Activated CD4-positive, alpha-beta T cell treated with anti-CD3 and anti-CD28 coated beads for 4 hours (primary cell): ENCODE data around the gene DGKZ.
"Not testable (repeated sequence)": the region's sequence is repeated elsewhere in the genome, so short reads cannot be mapped to it uniquely, and the experiment has no call there.

Experiments used
- DNase-seq, 2 donors: peaks; one replicate each; pipeline ENCODE4 v3.0.0-alpha.2; 2020

Gene DGKZ

DNA sequence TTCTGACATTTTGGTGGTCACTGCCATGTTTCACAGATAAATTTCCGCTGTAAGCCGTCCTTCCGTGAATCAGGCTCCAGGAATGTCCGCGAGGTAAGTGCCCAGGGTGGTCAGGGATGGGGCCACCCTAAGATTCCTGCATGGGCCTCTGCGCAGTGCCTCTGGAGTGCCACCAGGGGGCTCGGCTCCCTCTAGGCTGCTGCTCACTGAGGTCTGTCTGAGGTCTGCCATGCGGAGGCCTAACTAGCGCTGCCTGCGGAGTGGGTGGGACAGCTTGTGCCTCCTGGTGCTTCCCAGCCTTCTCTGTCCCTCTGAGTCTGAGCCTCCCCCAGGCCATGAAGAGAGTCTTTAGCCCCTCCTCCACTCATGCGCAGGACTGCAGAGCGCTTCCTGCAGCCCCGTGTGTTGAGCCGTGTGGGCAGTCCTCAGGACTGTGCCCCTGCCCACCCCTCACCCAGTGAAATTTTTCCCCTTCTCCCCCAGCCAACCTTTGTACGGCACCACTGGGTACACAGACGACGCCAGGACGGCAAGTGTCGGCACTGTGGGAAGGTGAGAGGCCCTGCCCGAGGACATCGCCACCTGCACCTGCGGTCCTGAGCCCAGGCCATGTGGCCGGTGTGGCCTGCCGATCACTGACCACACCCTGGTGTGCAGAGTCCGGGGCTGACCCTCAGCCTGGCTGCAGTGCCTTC is 22.3 kb downstream of the DGKZ start:
- DNase-seq: peak; percentile 54 to 56

DNA sequence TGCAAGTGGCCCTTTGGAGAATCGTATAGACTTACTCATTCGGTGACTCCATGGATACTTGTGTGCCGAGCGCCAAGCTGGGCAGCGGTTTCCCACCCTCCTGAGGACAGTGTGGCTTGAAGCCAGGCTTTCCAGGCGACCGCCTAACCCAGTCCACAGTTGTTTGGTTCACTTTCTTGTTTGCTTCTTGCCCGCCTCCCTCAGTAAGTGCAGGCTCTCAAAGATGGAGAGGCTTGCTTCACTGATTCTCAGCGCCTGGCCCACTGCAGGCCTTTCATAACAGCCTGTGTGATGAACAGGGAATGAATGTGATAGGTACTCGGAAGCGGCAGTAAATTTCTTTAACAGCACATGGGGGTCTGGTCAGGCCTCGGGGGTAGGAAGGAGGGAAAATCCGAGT is 23.0 kb downstream of the DGKZ start:
- DNase-seq: no peak

DNA sequence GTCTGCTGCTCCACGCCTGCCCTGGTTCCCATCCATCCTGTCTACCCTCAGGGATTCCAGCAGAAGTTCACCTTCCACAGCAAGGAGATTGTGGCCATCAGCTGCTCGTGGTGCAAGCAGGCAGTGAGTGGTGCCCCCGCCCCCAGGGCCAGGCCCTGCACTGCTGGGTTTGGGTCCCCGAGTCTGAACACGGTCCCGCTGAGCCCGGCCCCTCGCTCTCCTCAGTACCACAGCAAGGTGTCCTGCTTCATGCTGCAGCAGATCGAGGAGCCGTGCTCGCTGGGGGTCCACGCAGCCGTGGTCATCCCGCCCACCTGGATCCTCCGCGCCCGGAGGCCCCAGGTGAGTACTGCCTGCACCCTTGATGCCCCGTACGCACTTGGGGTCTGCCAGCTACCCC is 24.0 kb downstream of the DGKZ start:
- DNase-seq: not testable (repeated sequence)

DNA sequence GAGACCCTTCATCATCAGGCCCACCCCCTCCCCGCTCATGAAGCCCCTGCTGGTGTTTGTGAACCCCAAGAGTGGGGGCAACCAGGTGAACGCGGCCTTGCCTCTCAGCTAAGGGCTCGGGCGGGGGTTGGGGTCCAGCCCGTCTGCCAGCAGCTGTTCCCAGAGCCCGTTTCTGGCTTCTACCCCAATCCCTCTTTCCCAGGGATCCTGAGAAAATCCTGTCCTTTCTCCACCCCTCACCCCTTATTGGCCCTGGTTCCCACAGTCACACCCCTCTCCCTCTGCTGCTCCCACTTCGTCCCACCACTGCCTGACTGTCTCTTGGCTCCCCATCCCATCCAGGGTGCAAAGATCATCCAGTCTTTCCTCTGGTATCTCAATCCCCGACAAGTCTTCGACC is 24.8 kb downstream of the DGKZ start:
- no peak for DNase-seq

DNA sequence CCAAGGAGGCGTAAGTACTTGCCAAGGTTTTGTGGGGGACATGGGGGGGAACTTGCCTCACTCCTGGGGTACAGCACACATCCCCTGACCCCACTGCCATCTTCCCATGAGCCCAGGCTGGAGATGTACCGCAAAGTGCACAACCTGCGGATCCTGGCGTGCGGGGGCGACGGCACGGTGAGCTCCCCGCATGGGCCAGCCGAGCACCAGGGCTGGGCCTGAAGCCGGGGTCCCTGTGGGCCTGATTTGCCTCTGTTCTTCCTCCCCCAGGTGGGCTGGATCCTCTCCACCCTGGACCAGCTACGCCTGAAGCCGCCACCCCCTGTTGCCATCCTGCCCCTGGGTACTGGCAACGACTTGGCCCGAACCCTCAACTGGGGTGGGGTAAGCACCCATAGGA is 25.2 kb downstream of the DGKZ start:
- not testable (repeated sequence) for DNase-seq

DNA sequence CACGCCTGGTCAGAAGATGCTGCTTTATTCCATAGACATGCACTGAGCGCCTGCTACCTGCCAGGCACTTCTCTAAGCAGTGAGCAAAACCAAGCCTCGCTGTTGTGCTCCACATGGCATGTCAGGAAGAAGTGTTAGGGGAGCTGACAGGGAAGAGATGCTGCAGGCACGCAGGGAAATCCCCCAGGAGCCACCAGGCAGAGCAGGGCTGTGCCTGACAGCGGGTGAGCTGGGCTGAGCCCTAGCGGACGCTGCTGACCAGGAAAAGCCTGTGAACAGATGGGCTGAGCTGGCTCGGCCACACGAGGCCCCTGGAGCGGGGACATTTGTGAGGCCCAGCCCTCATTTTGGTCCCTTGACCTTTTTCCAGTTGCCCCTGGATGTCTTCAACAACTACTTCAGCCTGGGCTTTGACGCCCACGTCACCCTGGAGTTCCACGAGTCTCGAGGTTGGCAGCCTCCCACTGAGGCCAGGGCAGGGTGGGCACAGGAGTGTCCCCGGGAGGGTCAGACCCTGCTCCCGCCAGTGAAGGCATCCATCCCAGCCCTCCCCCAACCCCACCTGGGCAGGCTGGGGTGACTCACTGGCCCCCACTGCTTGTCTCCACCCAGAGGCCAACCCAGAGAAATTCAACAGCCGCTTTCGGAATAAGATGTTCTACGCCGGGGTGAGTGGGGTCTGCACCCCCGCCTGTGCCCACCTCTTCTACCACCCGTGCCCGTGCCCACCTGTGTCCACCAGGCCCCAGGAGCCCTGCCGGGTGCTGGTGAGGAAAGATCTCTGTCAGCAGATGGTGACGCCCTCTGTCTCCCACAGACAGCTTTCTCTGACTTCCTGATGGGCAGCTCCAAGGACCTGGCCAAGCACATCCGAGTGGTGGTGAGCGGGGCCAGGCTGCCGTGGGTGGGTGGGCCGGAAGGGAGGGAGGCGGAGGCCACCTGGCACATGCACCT is 26.8 kb downstream of the DGKZ start:
- DNase-seq: no peak

DNA sequence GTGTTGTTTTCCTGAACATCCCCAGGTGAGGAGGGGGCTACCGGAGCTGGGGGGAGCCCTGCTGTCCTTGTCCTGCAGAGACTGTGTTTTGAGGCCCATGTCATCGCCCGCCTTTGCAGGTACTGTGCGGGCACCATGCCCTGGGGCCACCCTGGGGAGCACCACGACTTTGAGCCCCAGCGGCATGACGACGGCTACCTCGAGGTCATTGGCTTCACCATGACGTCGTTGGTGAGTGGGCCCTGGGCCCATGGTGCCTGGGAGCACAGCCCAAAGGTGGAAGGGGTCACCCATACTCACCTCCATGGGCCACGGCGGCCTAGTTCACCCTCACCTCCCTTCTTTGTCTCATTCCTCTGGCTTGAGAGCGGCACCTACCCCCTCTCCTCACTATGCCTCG is 27.6 kb downstream of the DGKZ start:
- DNase-seq: no peak

DNA sequence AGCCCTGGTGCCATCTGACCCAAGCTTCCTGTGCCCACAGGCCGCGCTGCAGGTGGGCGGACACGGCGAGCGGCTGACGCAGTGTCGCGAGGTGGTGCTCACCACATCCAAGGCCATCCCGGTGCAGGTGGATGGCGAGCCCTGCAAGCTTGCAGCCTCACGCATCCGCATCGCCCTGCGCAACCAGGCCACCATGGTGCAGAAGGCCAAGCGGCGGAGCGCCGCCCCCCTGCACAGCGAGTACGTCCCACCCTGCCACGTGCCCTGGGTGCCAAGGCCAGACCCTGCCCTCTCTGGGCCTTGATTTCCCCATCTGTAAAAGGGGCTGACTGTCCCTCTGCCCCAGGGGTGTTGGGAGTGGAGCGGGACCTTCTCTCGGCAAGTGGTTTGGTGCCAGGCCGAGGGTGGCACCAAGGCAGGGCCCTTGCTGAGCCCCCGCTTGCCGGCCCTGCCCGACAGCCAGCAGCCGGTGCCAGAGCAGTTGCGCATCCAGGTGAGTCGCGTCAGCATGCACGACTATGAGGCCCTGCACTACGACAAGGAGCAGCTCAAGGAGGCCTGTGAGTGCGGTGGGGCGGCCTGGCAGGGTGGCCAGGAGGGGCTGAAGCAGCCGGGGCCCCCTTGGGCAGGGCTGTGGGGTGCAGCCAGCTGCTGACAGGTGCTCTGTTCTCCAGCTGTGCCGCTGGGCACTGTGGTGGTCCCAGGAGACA is 28.3 kb downstream of the DGKZ start:
- DNase-seq: no peak

DNA sequence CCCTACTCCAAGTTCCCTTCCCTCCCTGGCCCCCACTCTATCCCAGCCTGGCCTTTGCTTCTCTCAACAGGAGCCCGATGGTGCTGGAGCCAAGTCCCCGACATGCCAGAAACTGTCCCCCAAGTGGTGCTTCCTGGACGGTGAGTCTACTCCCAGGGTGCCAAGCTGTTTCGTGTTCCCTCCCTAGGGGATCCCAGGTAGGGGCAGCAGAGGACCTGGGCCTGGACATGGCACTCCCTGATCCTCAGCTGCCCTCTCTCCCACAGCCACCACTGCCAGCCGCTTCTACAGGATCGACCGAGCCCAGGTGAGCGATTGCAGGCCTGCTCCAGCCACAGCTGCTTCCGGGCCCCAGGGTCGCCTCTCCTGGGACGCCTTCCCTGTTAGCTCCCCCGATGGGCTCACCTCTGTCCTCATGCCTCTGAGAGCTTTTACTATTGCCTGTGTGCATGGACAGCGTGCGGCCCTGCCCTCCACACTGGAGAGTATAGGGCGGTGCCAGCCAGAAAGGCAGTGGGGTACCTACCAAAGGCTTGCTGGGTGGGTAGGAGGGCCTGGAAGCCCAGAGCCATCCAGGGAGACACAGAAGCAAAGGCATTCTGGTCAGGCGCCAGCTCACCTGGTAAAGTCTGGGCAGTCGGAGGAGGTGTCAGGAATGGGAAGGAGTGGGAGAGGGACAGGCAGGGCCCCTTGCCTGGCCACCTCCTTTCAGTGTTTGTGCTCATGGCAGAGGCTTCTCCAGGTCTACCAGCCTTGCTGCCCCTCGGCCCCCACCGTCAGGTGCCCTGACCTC is 29.2 kb downstream of the DGKZ start:
- no peak for DNase-seq

DNA sequence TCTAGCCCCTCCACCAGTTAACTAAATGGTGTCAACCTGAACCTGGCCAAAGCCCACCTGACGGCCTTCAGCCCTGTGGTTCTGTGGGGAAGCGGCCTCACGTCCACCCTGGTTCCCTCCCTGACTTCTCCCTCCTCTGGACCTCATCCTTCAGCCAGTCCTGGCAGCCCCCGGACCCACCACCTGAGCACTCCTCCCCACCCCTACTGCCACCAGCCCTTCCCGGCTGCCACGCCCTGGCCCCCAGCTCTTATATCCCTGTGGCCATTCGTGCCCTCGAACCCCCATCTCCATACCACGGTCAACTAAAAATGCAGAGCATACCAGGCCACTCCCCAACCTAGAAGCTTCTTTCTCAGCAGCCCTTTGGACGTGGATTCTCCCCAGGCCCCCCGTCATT is 30.0 kb downstream of the DGKZ start:
- DNase-seq: no peak

DNA sequence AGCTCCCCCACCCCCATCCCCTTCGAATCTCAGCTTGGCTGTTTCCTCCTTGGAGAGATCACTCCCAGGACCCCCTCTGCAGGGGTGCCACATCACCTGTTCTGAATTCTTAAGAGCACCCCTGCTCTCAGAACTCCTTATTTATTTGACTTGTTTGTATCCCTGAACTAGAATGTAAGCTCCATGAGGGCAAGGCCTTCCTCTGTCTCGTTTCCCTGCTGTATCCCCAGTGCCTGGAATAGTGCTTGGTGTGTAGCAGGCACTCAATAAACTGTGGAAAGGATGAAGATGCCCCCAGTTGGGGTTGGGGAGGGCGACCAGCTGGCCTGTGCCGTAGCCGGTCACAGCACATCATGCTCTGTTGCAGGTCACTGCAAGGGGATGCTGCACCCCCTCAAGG is 30.6 kb downstream of the DGKZ start:
- no peak for DNase-seq

DNA sequence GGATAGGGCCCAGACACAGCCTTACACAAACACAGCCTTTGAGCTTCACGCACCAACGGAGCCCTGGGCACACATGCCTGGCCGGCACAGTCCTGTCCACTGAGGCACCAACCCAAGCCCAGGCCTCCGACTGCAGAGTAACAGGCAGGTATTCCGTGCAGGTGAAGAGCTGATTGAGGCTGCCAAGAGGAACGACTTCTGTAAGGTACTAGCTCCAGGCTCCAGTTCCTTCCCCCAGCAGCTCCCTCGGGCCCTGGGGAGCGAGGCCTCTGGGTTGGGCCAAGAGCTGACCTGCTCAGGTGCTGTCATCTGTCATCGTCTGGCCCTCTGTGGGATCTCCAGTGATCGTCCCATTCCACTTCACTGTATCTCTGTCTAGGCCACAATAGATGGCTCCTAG is 31.0 kb downstream of the DGKZ start:
- DNase-seq: no peak

DNA sequence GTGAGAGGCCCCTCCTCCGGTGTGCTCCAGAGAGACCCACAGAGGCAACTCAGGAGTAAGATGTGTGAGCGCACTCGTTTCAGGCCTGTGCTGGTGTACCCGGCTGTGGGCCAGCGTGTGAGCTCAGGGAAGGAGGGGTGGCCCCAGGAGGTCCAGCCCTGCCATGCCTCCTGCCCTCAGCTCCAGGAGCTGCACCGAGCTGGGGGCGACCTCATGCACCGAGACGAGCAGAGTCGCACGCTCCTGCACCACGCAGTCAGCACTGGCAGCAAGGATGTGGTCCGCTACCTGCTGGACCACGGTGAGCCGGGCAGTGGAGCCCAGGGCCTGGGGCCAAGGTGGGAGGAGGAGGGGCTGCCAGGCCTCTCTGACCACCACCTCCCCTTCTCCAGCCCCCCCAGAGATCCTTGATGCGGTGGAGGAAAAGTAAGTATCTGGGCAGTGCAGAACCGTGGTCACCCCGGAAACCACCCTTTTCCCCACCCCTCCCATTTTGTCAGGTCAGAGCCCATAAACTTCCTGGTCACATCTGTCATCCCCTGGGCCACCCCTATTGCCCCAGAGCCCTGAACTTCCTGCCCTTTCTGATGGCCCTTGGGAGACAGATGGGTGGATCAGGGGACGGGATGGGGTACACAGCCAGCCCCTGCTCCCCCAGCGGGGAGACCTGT is 31.7 kb downstream of the DGKZ start:
- DNase-seq: no peak

DNA sequence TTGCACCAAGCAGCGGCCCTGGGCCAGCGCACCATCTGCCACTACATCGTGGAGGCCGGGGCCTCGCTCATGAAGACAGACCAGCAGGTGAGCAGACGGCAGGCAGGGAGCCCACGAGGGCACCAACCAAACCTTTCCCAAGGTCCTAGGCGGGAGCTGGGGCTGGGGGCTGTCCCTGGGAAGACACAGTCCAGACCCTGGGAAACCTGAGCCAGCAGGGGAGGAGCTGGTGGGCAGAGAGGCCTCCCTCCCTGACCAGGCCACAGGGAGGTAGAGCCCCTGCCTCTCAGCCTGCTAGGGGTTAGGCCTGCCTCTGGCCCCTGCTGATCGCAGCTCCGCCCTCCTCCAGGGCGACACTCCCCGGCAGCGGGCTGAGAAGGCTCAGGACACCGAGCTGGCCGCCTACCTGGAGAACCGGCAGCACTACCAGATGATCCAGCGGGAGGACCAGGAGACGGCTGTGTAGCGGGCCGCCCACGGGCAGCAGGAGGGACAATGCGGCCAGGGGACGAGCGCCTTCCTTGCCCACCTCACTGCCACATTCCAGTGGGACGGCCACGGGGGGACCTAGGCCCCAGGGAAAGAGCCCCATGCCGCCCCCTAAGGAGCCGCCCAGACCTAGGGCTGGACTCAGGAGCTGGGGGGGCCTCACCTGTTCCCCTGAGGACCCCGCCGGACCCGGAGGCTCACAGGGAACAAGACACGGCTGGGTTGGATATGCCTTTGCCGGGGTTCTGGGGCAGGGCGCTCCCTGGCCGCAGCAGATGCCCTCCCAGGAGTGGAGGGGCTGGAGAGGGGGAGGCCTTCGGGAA is 32.4 kb downstream of the DGKZ start:
- not testable (repeated sequence) for DNase-seq

DNA sequence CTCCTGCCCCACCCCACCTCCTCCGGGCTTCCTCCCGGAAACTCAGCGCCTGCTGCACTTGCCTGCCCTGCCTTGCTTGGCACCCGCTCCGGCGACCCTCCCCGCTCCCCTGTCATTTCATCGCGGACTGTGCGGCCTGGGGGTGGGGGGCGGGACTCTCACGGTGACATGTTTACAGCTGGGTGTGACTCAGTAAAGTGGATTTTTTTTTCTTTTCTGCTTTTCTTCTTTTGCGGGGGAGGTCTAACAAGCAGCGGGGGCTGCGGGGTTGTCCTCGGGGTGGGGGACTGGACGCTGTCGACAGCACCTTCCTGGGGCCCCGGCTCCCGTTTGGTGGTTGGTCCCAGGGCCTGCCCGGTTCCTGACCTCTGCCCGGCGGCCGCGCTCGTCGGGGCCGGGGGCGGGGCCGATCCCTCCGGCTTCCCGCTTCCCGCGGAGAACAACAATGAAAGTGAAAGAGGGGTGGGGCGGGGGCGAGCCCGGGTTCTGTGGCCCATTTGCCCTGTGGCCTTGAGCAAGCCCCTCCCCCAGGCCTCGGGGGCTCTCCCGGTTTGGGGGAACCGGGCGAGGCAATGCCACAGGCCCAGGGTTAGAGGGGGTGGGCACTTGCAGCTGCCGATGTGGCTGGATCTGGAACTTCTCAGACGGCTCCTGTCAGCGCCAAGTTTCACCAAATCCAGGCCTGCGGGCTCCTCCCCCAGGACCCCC is 33.2 kb downstream of the DGKZ start:
- peak; percentile 61 to 69 for DNase-seq

DNA sequence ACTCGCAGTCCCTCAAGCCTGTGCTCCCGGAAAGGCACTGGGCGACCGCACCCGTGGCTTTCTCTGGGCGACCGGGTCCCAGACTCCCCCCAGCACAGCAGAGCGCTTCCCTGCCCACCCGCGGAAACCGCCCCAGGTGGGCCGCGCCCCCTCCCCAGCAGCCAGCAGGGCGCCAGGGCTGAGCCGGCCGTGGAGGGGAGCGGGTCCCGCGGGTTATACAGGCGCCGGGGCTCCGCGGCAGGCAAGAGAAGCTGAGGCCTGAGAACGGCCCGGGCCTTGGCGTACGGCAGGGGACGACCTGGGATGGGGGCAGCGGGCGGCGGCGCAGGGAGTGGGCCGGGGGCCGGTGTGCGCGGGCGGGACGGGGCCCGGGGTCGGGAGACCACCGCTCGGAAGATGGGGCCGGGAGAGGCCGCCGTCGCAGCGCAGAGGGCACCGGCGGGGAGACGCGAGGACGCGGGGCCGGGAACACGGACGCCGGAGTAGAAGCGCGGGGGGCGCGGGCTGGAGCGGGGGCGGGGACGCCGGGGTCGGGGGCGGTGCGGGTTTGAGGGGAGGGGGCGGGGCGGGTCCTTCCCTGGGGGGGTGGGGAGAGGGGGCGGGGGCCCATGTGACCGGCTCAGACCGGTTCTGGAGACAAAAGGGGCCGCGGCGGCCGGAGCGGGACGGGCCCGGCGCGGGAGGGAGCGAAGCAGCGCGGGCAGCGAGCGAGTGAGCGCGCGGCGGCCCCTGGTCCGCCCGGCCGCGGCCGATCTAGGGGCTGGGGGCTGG is 34.0 kb downstream of the DGKZ start, which contains the start of gene MDK:
MDK (plus strand) TSS at position 622 of the 771 bp plus-strand sequence. CDS start 389 bp downstream, outside the sequence.
- DNase-seq: peak in 1 of 2 donors; percentile 17

DNA sequence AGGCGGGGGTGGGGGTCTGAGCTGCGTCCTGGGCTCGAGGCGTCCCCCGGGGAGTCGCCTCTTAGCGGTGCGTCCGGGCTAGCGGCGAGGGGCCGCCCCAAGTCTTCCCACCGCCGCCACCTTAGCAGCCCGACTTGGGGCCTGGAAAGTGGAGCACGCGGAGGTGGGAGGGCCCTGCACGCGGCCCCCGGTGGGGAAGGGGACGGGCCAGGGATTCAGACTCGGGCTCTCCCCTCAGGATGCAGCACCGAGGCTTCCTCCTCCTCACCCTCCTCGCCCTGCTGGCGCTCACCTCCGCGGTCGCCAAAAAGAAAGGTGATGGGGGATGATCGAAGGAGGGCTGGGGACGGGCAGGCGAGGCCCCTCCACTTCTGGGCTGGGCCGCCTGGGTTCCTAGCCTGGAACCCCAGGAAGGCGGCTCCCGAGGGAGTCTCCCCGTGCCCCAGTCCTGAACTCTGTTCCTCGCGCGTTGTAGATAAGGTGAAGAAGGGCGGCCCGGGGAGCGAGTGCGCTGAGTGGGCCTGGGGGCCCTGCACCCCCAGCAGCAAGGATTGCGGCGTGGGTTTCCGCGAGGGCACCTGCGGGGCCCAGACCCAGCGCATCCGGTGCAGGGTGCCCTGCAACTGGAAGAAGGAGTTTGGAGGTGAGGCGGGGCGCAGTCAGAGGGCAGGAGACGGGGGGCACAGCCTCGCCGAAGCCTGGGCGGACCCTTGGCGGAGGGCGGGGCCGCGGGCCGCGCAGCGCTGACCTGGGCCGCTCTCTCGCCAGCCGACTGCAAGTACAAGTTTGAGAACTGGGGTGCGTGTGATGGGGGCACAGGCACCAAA is 34.8 kb downstream of the DGKZ start:
- no peak for DNase-seq

DNA sequence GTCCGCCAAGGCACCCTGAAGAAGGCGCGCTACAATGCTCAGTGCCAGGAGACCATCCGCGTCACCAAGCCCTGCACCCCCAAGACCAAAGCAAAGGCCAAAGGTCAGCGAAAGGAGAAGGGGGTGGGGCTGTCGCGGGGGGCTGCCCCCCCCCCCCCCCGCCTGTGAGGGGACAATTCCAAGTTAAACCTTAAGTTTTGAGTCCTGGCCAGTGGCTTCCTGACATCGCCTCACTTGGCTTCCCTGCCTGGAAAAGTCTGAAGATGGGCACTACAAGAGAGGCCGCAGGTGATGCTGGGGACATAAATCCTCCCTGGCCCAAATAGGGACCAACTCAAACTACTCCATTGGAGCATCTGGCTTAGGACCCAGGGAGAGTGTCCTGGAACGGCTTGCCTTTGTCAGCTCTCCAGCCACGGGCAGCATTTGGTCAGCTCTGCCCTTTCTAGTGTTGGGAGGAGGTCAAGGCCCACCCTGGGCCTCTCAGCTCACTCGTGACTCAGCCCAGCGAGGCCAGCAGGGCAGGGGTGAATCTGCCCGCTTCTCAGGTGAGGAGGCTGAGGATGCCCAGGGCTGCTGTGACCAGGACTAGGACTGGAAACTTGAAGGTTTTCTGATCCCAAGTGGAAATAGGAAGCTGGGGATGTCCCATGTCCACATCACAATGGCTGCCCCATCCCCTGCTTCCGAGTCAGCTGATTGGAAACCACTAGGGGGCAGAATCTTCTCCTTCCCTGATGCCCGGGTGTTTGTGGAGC is 35.6 kb downstream of the DGKZ start:
- no peak for DNase-seq
